Stomach (tissue), 4 donors: ENCODE data around the gene AUNIP.

ENCODE experiments used
- EP300 ChIP-seq: sonication (generic); formaldehyde crosslinking; IDR thresholded peaks from one replicate; pipeline ENCODE4 v1.6.1; 2017; ENCODE audit warnings: antibody characterized with exemption
- POLR2A ChIP-seq, 4 donors: fragments of 450-650 bp; IDR thresholded peaks; one replicate each; pipeline ENCODE4 v1.6.1; 2016; ENCODE audit warnings: antibody characterized with exemption in 4 of 4, control low read depth in 2 of 4, mild to moderate bottlenecking in 1 of 4, moderate library complexity in 1 of 4
- TF ChIP-seq, protein P1 (sequence below), 7 experiments: fragments of 450-650 bp in 4 of 7; fragments of 200-600 bp in 3 of 7; sonication (generic) in 3 of 7; IDR thresholded peaks; one replicate each; pipeline ENCODE4 v1.5.1; 2016 to 2019; ENCODE audit warnings: antibody characterized with exemption in 7 of 7, control low read depth in 2 of 7, mild to moderate bottlenecking in 1 of 7

DNA sequence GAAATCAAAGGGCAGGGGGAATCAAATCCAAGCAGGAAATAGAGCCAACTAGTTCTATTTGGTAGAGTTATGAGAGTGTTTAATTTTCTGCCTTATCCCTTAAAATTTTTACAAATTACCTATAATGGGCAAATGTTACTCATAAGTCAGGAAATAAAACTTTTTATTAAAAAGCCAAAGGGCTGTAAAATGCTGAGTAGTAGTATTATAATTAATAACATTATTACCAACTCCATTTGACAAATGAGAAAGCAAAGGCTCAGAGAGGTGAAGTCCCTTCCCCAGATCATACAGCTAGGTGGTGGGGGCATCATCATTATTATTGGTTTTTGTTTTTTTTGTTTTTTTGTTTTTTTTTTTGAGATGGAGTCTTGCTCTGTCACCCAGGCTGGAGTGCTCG lies 55.9 kb downstream of the AUNIP start:
- TF ChIP-seq, protein P1, sequence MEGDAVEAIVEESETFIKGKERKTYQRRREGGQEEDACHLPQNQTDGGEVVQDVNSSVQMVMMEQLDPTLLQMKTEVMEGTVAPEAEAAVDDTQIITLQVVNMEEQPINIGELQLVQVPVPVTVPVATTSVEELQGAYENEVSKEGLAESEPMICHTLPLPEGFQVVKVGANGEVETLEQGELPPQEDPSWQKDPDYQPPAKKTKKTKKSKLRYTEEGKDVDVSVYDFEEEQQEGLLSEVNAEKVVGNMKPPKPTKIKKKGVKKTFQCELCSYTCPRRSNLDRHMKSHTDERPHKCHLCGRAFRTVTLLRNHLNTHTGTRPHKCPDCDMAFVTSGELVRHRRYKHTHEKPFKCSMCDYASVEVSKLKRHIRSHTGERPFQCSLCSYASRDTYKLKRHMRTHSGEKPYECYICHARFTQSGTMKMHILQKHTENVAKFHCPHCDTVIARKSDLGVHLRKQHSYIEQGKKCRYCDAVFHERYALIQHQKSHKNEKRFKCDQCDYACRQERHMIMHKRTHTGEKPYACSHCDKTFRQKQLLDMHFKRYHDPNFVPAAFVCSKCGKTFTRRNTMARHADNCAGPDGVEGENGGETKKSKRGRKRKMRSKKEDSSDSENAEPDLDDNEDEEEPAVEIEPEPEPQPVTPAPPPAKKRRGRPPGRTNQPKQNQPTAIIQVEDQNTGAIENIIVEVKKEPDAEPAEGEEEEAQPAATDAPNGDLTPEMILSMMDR (IDR thresholded peaks at IDR 0.05) = no peak
- TF ChIP-seq POLR2A (IDR thresholded peaks at IDR 0.05) (no peak), EP300 (no peak)
